ENCODE results near the gene ZNF207.

The ZNF207 gene

GRCh38 chr17:32393904-32394303 is 43.9 kb downstream of the ZNF207 start:
- TF ChIP-seq GATA2 (IDR thresholded peaks at IDR 0.05; ENCODE audit: low read depth, low read length) (no peak), GATA3 (IDR thresholded peaks at IDR 0.05; ENCODE audit: low read depth, low read length) (no peak)

DNA sequence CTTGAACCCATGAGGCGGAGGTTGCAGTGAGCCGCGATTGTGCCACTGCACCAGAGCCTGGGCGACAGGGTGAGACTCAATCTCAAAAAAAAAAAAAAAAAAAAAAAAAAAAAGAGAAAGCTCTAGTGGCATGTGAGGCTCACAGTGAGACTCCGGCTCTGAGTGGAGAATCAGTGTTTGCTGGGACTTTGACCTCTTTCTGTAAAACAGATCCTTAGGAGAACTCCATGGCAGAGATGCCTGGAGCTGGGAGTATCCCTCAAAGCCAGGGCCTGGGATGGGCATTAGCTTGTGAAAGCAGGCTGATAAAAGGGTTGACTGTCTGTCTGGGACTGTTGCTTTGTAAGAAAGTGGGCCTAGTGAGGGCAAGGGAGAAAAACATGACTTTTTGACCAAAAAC is 46.4 kb downstream of the ZNF207 start:
- TF ChIP-seq GATA2 (IDR thresholded peaks at IDR 0.05; ENCODE audit: low read depth, low read length) (no peak), GATA3 (IDR thresholded peaks at IDR 0.05; ENCODE audit: low read depth, low read length) (no peak)

GRCh38 chr17:32398946-32399345 is 49.0 kb downstream of the ZNF207 start:
- TF ChIP-seq GATA3 (IDR thresholded peaks at IDR 0.05; ENCODE audit: low read depth, low read length) (no peak), GATA2 (IDR thresholded peaks at IDR 0.05; ENCODE audit: low read depth, low read length) (no peak)

DNA sequence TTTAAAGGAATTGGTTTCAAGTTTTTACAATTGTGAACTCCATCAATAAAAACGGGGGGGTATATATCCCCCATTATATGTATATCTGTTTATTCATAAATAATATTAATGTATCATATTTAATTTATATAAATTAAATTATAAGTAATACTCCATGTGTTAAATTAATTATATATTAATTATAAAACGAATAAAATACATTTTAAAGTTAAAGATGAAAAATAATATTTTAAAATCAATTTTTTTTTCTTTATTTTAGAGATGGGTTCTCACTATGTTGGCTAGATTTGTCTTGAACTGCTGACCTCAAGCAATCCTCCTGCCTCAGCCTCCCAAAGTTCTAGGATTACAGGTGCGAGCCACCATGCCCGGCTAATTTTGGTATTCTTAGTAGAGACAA is 76.9 kb downstream of the ZNF207 start:
- TF ChIP-seq GATA2 (IDR thresholded peaks at IDR 0.05; ENCODE audit: low read depth, low read length), result no peak
- no peak for TF ChIP-seq GATA3 (IDR thresholded peaks at IDR 0.05; ENCODE audit: low read depth, low read length)

DNA sequence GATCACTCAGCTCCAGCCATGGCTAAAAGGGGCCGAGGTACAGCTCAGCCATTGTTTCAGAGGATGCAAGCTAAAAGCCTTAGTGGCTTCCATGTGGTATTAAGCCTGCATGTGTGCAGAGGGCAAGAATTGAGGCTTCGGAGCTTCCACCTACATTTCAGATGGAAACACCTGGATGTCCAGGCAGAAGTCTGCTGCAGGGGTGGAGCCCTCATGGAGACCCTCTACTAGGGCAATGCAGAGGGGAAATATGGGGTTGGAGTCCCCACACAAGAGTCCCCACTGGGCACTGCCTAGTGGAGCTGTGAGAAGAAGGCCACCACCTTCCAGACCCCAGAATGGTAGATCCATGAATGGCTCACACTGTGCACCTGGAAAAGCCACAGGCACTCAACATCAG is 79.6 kb downstream of the ZNF207 start:
- TF ChIP-seq GATA3 (IDR thresholded peaks at IDR 0.05; ENCODE audit: low read depth, low read length), result no peak
- TF ChIP-seq GATA2 (IDR thresholded peaks at IDR 0.05; ENCODE audit: low read depth, low read length), result no peak

Measured in SH-SY5Y (cell line).